Uterus (tissue), 4 donors: Measurements from ENCODE around the gene DEFB118. TPM values are rescaled to one million over a fixed set of nuclear protein-coding genes. Genes with fewer than 3 reads are reported as not detected.

ENCODE experiments used
- DNase-seq, 2 donors: peaks; one replicate each; pipeline ENCODE4 v3.0.0-alpha.2; 2019 to 2020
- H3K27ac ChIP-seq, 2 donors: fragments of 200-600 bp; sonication (generic); 1 replicate in 1 of 2; 2 replicates in 1 of 2; pipeline ENCODE4 v1.5.1; 2016 to 2018
- H3K27me3 ChIP-seq, 2 donors: fragments of 200-600 bp; sonication (generic); one replicate each; pipeline ENCODE4 v1.5.1; 2018 to 2019; ENCODE audit warnings: control low read depth in 1 of 2
- H3K36me3 ChIP-seq, 2 donors: fragments of 200-600 bp; sonication (generic); one replicate each; pipeline ENCODE4 v1.5.1; 2019; ENCODE audit warnings: control low read depth in 1 of 2
- H3K4me1 ChIP-seq, 2 donors: fragments of 200-600 bp; sonication (generic); one replicate each; pipeline ENCODE4 v1.5.1; 2018 to 2019; ENCODE audit warnings: control low read depth in 1 of 2
- H3K4me3 ChIP-seq, 2 donors: fragments of 200-600 bp; sonication (generic); 1 replicate in 1 of 2; 2 replicates in 1 of 2; pipeline ENCODE4 v1.5.1; 2018 to 2019; ENCODE audit warnings: mild to moderate bottlenecking in 1 of 2
- H3K9me3 ChIP-seq, 2 donors: fragments of 200-600 bp; sonication (generic); one replicate each; pipeline ENCODE4 v1.5.1; 2019; ENCODE audit warnings: control low read depth in 1 of 2
- CTCF ChIP-seq, 4 experiments: fragments of 200-600 bp in 2 of 4; fragments of 450-650 bp in 2 of 4; sonication (generic) in 2 of 4; IDR thresholded peaks; one replicate each; pipeline ENCODE4 v1.5.1; 2016 to 2019; ENCODE audit warnings: antibody characterized with exemption in 4 of 4, mild to moderate bottlenecking in 2 of 4, moderate library complexity in 1 of 4
- POLR2A ChIP-seq, 2 donors: fragments of 450-650 bp; IDR thresholded peaks; one replicate each; pipeline ENCODE4 v1.6.1; 2016; ENCODE audit warnings: antibody characterized with exemption in 2 of 2, mild to moderate bottlenecking in 1 of 2, moderate library complexity in 1 of 2
- intact Hi-C: fragments of 100-400 bp; cut with DNase I; formaldehyde crosslinking; loops from one replicate; pipeline ENCODE4 v1.15.1; 2023; ENCODE audit warnings: low total_unique reads
- total RNA-seq, 4 donors: library from RNA; depleted of rRNA in 3 of 4; stranded (reverse); fragments of >200 nt in 3 of 4; gene quantifications; one replicate each; pipeline versions ENCODE4 v1.1.0 to v1.2.4, GENCODE V29; 2014 to 2023
- donor health status: DM: yes; HTN: yes; CAD: no.

DEFB118 gene
- total RNA-seq = not detected

- Histone ChIP-seq H3K4me1 (no peaks in the 10 kb centered on the region), H3K27ac (no peak within 1 kb of the TSS), H3K36me3 (no peaks in the 10 kb centered on the region), H3K4me3 (no peak within 1 kb of the TSS), H3K27me3 (no peaks in the 10 kb centered on the region), H3K9me3 (no peaks in the 10 kb centered on the region)
- no peak for DNase-seq
- TF ChIP-seq POLR2A (IDR thresholded peaks at IDR 0.05) = no peak
- TF ChIP-seq CTCF (IDR thresholded peaks at IDR 0.05) = no peak
- intact Hi-C loops = no loop called here
These were observed at the start of gene DEFB118 for GRCh38 chr20:31368301-31368700. DEFB118 (plus strand) TSS chr20:31368601; CDS start chr20:31368651, 50 bp downstream.

- H3K4me3 ChIP-seq = no peak overlapping the region
- no peaks in the 10 kb centered on the region for H3K4me1 ChIP-seq
- H3K36me3 ChIP-seq = no peaks in the 10 kb centered on the region
- no peaks in the 10 kb centered on the region for H3K9me3 ChIP-seq
- no peak for DNase-seq
- TF ChIP-seq POLR2A (IDR thresholded peaks at IDR 0.05) (no peak), CTCF (IDR thresholded peaks at IDR 0.05) (no peak)
- intact Hi-C loops = no loop called here
- H3K27ac ChIP-seq = no peak overlapping the region
- H3K27me3 ChIP-seq = no peaks in the 10 kb centered on the region
These were observed 45.9 kb upstream of the DEFB118 start for GRCh38 chr20:31322504-31322903.

- Histone ChIP-seq H3K4me3 (no peak overlapping the region), H3K27me3 (no peaks in the 10 kb centered on the region), H3K9me3 (no peaks in the 10 kb centered on the region), H3K4me1 (no peaks in the 10 kb centered on the region), H3K27ac (no peak overlapping the region), H3K36me3 (no peaks in the 10 kb centered on the region)
- TF ChIP-seq POLR2A (IDR thresholded peaks at IDR 0.05) (no peak), CTCF (IDR thresholded peaks at IDR 0.05) (no peak)
- DNase-seq = no peak
- intact Hi-C loops = no loop called here
These were observed 37.5 kb upstream of the DEFB118 start for GRCh38 chr20:31330893-31331292.

- H3K27ac ChIP-seq = no peak overlapping the region
These were observed 26.9 kb upstream of the DEFB118 start for GRCh38 chr20:31341470-31341869.

GRCh38 chr20:31355981-31356380 lies 12.4 kb upstream of the DEFB118 start:
- no peaks in the 10 kb centered on the region for H3K4me1 ChIP-seq
- H3K4me3 ChIP-seq = no peak overlapping the region
- H3K36me3 ChIP-seq = no peaks in the 10 kb centered on the region
- no peak overlapping the region for H3K27ac ChIP-seq
- TF ChIP-seq POLR2A (IDR thresholded peaks at IDR 0.05) (no peak), CTCF (IDR thresholded peaks at IDR 0.05) (no peak)
- intact Hi-C loops = no loop called here
- no peak for DNase-seq
- no peaks in the 10 kb centered on the region for H3K27me3 ChIP-seq
- H3K9me3 ChIP-seq = no peaks in the 10 kb centered on the region

More at GRCh38 chr20:31341470-31341869, 26.9 kb upstream of the DEFB118 start:
- DNase-seq = no peak
- Histone ChIP-seq H3K4me3 (no peak overlapping the region), H3K27me3 (no peaks in the 10 kb centered on the region), H3K36me3 (no peaks in the 10 kb centered on the region), H3K9me3 (no peaks in the 10 kb centered on the region), H3K4me1 (no peaks in the 10 kb centered on the region)
- intact Hi-C loops = no loop called here
- TF ChIP-seq POLR2A (IDR thresholded peaks at IDR 0.05) (no peak), CTCF (IDR thresholded peaks at IDR 0.05) (no peak)
